Hindlimb muscle (tissue), 1 donor: ENCODE measurements around the gene C11orf97. TPM values are rescaled to one million over a fixed set of nuclear protein-coding genes. Genes with fewer than 3 reads are reported as not detected.
"Not testable (repeated sequence)": the region's sequence is repeated elsewhere in the genome, so short reads cannot be mapped to it uniquely, and the experiment has no call there.

ENCODE experiments used
- DNase-seq: peaks from one replicate; pipeline ENCODE4 v3.0.0-alpha.2; 2013
- polyA plus RNA-seq: library from polyadenylated mRNA; unstranded; fragments of 120-200 nt; gene quantifications from one replicate; pipeline ENCODE4 v1.2.1, GENCODE V29; 2013; ENCODE audit not compliant: insufficient read length

C11orf97 gene
- polyA plus RNA-seq, 1 donor: not detected

DNA sequence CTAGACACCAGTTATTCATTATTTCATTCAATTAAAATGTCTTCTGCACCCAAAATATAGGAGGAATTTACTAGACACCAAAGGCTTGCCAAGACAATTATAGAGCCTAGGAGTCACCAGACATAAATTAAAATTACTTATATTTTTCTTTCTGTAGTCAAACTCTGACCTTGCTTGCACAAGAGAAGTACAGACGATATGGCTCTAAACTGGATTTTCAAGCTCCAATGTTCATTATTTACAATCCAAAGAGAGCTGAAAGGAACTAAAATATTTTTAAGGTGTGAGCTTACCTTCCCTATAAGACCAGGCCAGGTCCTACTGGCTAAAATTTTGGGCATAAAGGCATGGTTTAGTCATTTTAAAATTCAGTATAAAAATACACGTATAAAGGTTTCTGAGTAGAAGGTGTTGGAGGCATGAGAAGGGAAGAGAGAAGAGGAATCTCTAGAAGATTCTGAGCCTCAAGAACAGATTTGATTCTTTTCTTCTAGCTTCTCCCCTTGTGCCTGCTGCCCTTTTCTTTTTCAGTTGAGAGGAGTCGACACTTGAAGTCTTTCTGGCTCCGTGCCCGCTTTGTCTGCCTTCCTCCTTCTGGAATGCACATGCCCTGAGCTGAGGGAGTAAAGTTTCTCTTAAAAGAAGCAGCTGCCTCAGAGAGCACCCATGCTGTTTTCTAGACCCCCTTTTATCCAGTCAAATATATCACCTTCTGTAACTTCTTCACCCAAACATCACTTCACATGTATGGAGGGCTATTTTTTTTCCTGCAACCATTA, 13.5 kb downstream of the C11orf97 start:
- no peak for DNase-seq

DNA sequence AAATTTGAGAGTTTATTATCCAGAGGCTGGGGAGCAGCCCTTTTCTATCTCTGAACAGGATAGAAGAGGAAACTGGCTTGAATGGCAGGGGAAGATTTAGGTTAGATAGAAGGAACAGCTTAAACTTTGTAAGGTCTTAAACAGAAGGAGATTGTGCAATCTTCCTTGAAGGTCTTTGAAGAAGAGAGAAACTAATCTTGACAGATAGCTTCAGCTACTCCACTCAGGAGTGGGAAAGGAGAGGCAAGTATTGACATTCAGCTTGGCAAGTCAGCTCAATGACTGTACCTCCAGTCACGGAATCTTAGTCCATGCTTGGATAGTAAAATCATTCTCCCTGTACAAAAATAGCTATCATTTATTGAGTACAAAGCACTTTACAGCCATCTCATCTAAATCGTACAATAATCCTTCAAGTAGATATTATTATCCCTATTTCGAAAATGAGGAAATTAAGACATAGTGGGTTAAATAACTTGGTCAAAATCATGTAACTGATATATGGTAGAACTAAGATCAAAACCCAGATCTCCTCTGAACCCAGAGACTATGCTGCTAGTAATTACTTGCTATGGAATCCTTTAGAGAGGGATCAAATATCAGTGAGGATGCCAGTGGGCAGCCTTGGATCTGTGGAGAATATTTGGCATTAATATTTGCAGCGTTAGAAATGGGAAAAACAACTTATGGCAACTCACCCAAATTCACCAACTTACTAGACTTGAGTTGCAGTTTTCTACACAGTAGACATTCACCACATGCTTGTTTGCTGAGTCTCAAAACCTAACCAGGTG, 14.6 kb downstream of the C11orf97 start:
- DNase-seq: no peak

DNA sequence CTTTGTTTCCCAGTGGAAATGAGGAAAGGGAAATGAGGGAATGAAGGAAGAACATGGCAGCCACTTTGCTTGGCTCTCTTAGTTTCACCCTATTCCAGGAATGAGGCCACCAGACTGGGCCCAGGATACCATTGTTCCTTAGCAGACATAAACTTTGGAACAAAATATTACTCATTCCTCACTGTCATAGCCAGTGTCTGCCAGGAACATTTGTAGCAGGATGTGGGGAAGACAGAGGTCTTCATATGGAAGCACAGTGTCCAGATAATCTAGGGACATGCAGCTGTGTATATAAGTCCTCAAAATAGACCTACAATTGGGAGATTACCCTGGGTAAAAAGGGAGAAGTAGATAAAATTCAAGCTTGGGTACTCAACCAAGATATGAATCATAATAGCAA, 16.3 kb downstream of the C11orf97 start:
- DNase-seq: no peak

DNA sequence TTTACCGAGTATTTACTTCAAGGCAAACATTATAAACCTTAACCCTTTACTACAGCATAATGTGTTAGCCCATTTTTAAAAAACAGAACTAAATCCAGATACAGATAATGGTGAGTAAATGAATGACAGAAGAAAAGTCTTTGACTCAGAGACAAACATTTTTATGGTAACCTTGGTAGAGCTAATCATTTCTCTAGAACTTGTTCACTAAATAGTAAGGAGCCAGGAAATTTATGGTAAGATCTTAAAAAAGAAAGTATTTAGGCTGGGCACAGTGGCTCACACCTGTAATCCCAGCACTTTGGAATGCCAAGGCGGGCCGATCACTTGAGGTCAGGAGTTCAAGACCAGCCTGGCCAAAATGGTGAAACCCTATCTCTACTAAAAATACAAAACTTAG, 19.9 kb downstream of the C11orf97 start:
- DNase-seq: no peak

DNA sequence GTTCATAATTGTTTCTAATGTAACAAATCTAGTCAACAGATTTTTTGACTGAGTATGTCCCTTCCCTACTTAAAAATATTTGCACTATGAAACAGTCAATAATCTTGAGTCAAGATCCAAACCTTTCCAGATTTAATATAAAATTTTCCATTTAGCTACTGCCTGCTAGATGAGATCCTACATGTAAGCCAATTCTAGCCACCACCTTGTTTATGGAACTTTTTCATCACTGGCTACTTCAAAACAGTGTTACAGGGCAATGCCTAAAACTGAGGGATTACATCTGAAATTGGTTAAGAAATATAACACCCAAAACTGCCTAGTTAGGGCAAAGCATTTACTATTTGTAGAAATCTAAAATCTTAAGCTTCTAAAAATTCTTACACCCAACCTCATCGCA, 20.9 kb downstream of the C11orf97 start:
- DNase-seq: no peak

DNA sequence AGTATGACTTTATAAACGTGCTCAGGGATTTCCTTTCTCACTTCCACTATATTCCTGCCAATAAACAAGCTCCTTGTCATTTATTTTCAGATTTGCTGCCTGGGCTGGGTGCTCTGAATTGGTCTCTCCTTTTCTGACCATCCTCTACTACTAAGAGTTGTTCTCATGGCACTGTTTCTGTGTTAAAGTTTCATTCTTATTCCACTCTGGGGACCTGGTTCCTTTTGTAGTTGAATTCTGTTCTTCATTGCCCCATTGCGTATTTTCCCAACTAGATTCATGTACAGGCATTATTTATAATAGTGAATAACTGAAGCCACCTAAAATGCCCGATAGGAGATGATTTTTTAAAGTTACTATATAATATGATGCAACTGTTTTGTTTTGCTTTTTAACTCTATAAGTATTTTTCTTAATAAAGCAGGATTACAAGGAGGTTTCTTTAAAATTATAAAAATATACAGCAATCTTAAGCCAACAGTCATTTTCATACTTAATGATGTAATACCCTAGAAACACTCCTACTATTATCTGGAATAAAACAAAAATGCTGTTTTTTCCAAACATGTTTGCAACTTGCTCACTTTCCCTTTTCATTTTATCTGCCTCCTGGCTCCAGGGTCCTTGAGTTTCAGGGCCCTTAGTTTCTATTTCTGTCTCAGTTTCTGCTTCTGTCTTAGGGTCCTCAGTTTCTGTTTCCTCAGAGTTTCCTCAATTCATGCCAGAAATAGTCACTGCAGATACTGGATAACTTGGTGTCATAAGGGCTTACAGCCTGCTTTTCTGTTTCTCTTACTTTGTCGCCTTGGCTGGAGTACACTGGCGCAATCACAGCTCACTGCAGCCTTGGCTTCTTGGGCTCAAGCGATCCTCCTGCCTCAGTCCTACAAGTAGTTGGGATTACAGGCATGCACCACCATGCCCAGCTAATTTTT, 21.7 kb downstream of the C11orf97 start:
- peak; percentile 33 for DNase-seq

DNA sequence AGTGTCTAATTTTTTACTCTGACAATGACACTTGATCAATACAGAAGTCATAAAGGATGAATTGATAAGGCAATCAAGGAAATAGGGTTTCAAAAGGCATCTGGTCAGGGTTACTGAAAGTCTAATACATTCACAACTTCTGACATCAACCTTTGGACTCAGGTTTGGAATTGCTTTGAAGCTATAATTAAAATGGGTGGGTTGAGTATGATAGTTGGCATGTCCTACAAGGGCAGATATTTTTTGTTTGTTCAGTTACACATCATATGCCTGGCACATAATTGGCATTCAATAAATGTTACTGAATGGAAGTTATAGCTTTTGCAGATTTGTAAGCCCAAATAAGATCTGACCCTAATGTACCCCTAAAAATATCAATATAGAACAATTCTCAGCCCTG, 24.1 kb downstream of the C11orf97 start:
- DNase-seq: no peak

DNA sequence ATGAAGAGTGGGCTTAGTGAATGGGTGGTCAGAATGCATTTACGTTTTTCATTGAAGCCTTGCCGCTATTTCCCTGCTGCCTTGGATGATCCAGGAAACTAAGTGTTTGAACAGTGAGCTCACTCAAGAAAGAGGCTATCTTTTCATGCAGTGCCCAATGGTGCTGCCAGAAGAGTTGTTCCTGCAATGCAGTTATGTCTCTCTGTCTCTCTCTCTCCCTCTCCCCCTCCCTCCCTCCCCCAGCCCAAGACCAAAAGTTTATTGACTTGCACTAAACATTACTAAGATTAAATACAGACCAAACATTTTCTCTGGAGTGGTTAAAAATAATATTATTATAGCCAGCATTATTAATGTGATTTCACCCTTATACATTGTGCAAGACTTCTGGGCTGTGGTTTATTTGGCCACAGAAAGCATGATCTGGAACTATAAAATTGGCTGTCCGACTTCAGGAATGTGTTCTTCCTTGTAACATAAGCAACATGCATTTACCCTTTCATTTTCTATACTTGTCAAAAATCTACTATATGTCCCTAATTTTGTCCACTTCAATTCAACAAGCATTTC, 24.9 kb downstream of the C11orf97 start:
- no peak for DNase-seq

DNA sequence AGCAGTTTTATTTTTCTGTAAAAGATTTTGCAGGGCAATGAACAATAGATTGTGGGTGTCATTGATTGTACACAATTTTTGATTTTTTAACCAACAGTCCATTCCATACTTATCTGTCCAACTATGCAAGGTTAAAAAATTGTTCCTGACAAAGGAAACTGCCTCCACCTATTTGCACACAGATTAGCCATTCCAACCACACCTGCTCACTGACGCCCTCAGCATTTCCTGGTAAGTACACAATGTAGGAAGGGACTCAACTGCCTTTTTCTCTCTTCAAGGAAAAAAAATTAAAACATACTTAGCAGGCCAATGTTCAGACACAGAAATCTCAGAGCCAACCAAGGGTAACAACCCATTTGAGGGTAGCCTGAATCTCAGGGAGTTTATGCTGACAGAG, 27.2 kb downstream of the C11orf97 start:
- no peak for DNase-seq

DNA sequence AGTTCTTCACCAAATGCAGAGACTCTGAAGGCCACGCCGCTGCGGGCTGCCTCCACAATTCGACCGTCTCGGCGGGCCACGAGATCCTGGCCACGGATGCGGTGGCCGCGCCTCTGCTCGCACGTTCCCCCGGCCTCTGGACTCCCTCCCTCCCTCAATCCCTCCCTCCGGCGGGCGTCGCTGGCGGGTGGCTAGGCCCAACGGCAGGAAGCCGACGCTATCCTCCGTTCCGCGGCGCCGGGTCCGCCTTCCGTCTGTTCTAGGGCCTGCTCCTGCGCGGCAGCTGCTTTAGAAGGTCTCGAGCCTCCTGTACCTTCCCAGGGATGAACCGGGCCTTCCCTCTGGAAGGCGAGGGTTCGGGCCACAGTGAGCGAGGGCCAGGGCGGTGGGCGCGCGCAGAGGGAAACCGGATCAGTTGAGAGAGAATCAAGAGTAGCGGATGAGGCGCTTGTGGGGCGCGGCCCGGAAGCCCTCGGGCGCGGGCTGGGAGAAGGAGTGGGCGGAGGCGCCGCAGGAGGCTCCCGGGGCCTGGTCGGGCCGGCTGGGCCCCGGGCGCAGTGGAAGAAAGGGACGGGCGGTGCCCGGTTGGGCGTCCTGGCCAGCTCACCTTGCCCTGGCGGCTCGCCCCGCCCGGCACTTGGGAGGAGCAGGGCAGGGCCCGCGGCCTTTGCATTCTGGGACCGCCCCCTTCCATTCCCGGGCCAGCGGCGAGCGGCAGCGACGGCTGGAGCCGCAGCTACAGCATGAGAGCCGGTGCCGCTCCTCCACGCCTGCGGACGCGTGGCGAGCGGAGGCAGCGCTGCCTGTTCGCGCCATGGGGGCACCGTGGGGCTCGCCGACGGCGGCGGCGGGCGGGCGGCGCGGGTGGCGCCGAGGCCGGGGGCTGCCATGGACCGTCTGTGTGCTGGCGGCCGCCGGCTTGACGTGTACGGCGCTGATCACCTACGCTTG, 31.7 kb downstream of the C11orf97 start, which contains the start of gene FUT4:
FUT4 (plus strand) TSS at position 227 of the 951 bp plus-strand sequence; CDS start at position 440, 213 bp downstream.
- DNase-seq: peak; percentile 88

DNA sequence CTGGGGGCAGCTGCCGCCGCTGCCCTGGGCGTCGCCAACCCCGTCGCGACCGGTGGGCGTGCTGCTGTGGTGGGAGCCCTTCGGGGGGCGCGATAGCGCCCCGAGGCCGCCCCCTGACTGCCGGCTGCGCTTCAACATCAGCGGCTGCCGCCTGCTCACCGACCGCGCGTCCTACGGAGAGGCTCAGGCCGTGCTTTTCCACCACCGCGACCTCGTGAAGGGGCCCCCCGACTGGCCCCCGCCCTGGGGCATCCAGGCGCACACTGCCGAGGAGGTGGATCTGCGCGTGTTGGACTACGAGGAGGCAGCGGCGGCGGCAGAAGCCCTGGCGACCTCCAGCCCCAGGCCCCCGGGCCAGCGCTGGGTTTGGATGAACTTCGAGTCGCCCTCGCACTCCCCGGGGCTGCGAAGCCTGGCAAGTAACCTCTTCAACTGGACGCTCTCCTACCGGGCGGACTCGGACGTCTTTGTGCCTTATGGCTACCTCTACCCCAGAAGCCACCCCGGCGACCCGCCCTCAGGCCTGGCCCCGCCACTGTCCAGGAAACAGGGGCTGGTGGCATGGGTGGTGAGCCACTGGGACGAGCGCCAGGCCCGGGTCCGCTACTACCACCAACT, 32.5 kb downstream of the C11orf97 start:
- DNase-seq: no peak

DNA sequence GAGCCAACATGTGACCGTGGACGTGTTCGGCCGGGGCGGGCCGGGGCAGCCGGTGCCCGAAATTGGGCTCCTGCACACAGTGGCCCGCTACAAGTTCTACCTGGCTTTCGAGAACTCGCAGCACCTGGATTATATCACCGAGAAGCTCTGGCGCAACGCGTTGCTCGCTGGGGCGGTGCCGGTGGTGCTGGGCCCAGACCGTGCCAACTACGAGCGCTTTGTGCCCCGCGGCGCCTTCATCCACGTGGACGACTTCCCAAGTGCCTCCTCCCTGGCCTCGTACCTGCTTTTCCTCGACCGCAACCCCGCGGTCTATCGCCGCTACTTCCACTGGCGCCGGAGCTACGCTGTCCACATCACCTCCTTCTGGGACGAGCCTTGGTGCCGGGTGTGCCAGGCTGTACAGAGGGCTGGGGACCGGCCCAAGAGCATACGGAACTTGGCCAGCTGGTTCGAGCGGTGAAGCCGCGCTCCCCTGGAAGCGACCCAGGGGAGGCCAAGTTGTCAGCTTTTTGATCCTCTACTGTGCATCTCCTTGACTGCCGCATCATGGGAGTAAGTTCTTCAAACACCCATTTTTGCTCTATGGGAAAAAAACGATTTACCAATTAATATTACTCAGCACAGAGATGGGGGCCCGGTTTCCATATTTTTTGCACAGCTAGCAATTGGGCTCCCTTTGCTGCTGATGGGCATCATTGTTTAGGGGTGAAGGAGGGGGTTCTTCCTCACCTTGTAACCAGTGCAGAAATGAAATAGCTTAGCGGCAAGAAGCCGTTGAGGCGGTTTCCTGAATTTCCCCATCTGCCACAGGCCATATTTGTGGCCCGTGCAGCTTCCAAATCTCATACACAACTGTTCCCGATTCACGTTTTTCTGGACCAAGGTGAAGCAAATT, 33.3 kb downstream of the C11orf97 start:
- no peak for DNase-seq

DNA sequence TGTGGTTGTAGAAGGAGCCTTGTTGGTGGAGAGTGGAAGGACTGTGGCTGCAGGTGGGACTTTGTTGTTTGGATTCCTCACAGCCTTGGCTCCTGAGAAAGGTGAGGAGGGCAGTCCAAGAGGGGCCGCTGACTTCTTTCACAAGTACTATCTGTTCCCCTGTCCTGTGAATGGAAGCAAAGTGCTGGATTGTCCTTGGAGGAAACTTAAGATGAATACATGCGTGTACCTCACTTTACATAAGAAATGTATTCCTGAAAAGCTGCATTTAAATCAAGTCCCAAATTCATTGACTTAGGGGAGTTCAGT, 33.9 kb downstream of the C11orf97 start:
- DNase-seq: no peak

DNA sequence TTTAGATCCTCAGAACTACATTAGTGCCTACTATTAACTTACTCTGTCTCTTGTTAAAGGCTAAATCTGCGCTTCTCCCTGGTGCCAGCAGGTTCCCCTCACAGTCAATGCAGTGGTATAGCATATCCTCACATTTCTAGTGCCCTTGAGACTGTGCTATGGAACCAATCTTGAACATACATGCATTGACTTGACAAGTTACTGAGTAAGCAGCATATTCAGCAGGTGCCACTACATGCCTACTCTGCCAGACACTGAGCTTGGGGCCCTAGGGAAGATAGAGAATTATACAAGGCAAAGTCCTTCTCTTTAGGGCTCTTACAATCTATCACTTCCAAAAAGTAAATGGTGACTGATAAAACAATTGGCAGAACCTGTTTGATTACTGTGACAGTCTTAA, 34.6 kb downstream of the C11orf97 start:
- DNase-seq: no peak

DNA sequence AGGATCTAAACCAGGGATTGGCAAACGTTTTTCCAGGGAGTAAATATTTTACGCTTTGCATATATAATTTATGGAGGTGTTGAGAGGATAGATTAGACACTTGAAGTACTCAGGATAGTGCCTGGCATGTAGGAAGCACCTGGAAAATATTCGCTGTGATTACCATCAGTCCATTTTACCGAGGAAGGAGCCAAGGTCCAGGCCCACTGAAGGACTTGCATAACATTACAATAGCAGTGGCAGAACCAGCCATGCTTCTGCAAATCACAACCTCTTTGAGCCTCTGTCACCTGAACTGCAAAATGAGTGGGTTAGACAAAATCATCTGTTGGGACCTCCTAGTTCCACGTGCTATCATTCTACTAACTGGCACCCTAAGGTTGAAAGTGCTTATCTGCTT, 36.9 kb downstream of the C11orf97 start:
- no peak for DNase-seq

DNA sequence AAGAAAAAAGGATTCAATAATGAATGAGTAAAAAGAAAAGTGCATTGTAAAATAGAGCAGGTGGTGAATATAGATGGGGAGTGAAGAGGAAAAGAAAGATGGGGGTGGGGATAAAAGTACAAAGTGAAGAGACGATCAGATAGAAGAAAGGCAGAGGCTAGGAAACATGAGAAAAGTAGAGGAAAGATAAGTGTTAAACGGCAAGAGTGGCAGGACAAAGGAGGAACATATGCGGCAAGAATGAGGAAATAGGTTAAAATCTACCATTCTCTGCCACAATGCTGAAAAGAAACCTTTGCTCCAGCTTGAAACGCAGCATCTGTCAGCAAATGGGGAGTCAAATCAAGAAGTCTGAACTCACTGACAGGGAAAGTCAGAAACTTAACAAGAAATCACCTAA, 38.3 kb downstream of the C11orf97 start:
- no peak for DNase-seq

DNA sequence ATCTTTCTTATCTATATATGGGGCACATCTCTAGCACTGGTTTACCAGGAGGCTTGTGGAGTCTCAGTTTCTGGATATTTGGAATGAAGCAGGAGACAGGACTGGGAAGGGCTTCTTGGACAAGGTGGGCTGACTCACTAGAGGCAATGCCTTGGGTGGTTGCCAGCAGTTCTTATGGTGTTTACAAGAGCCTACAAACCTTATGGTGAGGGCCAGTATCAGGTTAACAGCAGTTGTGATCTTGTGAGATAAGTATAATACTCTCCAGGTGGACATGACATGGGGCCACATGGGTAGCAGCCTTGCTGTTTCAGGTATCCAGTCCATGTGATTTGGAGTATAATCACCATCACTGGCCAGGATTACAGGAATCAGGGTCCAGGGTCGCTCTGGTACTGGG, 41.7 kb downstream of the C11orf97 start:
- no peak for DNase-seq

DNA sequence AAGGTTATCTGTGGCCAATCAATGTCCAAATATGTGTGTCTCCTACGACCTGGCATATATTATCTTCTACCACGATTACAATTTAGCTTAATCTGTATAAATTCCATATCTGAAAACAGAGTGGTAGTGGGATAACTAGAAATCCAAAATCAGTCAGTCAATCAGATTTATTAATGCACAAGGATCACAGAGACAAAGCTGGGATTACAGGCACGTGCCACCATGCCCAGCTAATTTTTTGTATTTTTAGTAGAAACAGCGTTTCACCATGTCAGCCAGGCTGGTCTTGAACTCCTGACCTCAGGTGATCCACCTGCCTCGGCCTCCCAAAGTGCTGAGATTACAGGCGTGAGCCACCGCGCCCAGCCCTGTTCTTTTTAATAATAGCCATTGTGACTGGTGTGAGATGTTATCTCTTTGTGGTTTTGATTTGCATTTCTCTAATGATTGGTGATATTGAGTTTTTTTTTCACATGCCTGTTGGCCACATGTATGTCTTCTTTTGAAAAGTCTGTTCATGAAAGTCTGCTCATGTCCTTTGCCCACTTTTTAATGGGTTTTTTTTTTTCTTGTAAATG, 43.6 kb downstream of the C11orf97 start:
- DNase-seq: not testable (repeated sequence)

DNA sequence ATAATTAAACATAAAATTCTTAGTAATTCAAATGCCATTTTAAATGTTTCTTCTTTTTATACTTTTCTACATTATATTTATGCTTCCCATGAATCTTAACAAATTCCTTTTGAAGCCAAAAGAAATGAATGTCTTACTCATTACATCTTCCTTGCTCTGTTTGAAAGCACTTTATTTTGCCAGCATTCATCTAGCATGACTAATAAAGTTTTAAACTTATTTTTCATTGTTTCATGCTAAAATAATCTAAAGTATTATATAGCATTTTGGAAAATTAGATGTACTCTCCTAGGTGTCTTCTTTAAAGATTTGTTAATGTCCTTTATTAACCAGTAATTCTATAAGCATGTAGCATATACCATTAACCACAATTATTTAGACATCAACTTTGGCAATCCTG, 45.2 kb downstream of the C11orf97 start:
- DNase-seq: no peak
